Measurements from ENCODE around the gene NOTCH3.
A peak's percentile ranks its signal among the peaks of the same experiment; 100 is the strongest.

NOTCH3 gene

GRCh38 chr19:15195371-15196334, 5.1 kb downstream of the NOTCH3 start:
- DNase-seq = no peak

GRCh38 chr19:15194938-15195337, 5.9 kb downstream of the NOTCH3 start:
- no peak for DNase-seq

GRCh38 chr19:15191982-15192381, 8.8 kb downstream of the NOTCH3 start:
- DNase-seq = no peak

DNA sequence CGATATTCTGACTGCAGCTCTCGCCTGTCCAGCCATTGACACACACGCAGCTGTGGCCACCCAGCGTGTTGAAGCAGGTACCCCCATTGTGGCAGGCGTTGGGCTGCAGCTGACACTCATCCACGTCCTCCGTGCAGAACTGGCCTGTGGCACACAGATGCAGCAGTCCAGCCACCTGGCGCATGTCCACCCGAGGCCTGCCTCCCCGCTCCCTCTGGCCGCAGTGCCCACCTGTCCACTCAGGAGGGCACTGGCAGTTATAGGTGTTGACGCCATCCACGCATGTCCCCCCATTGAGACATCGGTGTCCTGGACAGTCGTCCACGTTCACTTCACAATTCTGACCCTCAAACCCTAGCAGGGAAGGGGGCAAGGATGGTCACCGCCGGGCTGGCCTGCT, 9.3 kb downstream of the NOTCH3 start:
- DNase-seq = no peak

DNA sequence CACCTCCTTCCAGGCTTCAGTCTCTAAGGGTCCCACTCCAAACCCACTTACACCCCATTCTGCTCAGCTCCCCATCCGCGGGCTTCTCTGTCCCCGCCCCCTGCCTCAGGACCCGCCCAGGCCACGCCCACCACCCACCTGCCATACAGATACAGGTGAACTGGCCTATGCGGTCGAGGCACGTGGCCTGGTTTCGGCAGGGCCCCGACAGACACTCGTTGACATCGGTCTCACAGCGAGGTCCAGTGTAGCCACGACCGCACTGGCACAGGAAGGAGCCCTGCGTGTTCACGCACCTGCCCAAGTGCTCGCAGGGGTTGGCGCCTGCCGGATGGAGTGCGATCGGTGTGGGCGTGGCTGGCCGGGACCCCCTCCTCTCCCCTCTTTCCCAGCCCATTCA, 11.9 kb downstream of the NOTCH3 start:
- DNase-seq = no peak

DNA sequence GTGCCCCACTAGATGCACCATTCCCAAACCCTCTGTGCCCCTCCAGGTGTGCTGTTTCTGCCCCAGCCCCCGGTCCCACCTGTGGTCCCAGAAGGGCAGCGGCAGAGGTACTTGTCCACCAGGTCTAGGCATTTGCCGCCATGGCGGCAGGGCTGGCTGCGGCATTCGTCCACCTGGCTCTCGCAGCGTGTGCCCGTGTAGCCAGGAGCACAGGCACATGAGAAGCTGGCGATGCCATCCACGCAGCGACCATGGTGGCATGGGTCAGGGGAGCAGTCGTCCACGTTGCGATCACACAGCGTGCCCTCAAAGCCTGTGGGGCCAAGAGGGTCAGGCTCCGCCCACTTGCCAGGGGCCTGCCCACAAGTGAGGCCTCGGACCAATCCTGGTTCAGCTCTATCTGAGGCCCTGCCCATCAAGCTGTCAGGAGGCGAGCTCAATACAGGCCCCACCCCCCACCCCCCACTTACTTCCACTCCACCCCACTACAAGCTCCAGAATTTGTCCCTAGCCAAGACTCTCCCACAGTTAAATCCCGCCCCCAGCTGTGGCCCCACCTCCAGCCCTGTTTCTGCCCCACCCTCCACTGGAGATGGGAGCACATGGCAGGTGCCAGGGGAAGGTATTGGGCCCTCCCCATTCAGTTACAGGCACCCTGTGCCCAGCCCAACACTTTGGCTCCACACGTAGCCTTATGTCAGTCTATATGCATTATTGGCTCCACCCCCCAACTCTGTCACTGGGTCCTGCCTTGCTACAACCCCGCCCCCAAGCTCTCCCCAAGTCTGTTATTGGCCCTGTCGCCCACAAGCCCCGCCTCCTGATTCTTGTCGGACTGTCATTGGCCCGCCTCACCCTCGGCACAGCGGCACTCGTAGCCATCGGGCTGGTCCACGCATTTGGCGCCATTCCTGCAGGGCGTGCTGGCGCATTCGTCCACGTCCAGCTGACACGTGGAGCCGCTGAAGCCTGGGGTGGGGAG, 13.5 kb downstream of the NOTCH3 start:
- DNase-seq = peak; percentile 12

DNA sequence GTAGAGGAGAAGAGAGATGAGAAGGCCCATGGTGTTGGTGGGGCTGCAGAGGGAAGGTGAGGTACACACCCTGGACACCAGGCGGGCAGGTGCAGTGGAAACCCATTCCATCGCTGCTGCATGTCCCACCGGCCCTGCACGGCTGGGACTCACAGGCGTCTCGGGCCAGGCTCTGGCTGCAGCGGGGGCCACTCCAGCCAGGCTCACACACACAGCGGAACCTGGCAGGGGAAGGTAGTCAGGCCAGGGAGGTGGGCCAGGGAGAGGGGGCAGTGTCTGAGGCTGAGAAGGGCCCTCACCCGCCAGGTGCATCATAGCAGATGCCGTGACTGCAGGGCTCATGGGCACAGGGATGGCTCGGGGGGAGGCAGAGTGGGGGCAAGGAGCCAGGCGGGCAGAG, 15.6 kb downstream of the NOTCH3 start:
- DNase-seq = no peak

DNA sequence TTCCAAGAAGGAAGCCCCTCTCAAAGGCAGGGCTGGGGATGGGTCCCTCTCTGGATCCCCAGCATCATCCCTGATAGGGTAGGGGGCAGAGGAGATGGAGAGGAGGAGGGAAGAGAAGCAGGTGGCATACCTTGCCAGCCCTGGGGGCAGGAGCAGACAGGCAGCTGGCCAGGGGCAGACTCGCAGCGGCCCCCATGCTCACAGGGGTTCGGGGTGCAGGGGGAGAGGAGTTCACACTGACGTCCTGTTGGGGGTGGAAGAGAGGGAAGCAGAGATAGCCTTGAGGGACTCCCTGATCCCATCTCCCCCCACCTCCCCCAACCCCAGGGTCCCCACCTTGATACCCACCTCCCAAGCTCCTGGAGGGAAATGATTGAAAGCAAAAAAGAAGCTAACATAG, 16.0 kb downstream of the NOTCH3 start:
- no peak for DNase-seq

DNA sequence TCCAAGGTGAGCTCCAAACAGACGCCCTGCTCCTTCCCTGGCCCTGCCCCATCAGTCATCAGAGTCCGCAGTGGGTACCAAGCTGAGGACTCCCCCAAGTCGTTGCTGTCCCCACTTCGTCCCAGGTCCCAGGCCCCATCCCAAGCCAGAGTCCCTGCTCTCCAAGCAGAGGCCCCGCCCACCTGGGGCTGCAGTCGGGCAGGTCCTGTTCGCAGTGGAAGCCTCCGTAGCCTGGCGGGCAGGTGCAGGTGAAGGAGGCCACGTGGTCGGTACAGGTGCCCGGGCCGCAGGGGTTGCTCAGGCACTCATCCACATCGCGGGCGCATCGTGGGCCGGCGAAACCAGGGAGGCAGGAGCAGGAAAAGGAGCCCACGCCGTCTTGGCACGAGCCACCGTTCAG, 19.4 kb downstream of the NOTCH3 start:
- DNase-seq = no peak

DNA sequence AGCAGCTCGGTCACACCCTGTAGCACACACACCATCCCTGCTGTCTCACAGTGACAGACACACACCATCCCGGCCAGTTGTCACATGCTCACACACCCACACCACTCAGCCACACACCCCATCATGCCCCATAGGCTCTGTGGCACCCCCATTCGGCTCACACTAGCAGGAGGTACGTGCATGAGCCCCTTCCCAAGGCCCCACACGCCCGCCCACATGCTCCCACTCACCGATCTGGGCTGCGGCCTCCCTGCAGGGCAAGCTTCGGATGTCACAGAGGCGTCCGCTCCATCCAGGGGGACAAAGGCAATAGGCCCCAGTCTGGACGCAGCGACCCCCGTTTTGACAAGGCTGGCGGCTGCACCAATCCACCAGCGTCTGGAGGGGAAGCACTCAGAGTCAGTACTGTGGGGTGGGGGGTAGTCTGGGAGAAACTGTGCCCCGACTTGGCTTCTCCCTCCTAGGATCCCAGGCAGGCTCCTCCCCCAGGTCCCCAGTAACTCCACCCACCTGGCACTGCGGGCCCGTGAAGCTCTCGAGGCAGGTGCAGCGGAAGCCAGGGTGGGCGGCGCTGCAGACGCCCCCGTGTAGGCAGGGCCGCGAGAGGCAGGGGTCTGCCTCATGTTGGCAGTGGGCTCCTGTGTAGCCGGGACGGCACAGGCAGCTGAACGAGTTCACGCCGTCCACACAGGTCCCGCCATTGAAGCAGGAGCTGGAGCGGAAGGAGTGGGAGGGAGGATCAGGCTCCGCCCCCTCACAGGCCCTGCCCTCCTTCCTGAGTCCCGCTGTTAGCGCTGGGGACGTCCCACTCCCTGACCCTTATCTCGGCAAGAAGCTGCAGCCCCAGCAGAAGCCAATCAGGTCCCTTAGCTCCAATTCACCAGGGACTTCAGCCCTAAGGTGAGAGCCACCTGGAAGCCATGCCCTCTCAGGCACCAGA, 20.1 kb downstream of the NOTCH3 start:
- DNase-seq = peak; percentile 49

- DNase-seq = no peak
These were observed 22.0 kb downstream of the NOTCH3 start for GRCh38 chr19:15178629-15179308.

DNA sequence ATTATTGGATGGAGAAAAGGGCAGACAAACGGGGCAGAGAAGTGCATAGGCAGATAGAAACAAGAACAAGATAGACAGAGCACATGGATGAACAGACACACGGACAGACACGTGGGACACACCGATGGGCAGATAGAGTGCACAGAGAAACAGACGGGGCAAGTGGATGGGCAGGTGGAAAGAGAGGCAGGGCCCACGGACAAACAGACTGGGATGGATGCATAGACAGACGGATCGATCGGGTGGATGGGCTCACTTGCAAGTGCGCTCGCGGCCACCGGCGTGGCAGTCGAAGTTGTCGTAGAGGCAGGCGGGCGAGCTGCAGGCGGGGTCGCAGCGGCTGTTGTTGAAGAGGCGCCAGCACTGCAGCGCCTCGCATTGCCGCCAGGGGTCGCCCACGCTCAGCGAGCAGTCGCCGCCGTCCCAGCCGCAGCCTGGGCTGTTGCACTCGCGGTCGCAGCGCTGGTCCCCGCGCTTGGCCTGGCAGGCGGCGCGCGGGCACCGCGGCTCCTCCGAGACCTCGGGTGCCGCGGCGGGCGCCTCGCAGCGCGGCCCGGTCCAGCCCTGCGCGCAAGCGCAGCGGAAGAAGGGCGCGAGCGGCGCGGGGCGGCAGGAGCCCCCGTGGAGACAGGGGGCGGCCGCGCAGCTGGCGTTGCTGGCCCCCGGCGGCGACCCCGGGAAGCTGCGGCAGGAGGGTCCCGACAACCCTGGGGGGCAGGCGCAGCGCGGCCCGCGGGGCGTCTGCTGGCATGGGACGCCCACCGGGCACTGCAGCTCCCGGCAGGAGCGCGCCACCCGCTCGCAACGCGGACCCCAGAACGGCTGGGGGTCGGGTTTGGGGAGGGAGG, 23.3 kb downstream of the NOTCH3 start:
- peak; percentile 72 for DNase-seq

DNA sequence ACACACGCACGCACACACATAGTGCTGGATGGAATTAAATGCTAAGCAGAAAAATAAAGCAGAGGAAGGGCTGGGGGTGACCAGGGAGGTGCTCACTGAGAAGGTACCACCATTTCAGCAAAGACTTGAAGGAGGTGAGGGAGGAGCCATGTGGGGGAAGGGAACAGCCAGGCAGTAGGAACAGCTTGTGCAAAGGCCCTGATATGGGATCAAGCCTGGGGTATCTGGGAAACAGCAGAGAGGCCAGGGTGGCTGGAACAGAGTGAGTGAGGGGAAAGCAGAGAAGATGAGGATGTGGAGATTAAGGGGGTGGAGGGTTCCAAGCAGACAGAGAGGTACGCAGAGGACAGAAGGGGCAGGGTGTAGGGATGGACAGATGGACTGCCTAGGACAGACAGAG, 25.2 kb downstream of the NOTCH3 start:
- DNase-seq = no peak

DNA sequence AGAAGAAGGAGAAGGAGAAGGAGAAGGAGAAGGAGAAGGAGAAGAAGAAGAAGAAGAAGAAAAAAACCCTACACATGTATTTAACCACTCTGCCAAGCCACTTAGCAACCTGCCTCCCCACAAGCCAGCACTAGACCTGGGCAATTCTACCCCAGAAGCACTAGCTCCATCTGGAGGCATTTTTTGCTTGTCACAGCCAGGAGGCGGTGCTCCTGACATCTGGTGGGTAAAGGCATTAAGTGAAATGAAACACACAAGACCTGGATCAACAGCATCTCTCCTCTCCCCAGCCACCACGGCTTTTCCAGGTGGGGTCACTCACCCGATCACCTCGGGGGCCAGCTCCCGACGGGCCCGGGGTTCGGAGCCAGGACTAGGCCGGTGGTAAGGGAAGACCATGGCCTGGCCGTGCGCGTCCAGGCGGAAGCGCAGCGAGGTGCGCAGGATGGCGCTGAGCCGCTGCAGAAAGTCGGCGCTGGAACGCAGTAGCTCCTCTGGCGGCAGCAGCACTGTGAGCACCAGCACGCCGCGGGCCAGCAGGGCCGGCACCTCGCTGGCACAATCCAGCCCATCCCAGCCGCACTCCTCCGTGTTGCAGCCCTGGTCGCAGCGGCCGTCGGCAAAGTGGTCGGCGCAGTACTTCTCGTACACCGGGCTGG, 26.9 kb downstream of the NOTCH3 start:
- DNase-seq = peak; percentile 60

GRCh38 chr19:15170345-15170744, 30.4 kb downstream of the NOTCH3 start:
- DNase-seq = no peak

DNA sequence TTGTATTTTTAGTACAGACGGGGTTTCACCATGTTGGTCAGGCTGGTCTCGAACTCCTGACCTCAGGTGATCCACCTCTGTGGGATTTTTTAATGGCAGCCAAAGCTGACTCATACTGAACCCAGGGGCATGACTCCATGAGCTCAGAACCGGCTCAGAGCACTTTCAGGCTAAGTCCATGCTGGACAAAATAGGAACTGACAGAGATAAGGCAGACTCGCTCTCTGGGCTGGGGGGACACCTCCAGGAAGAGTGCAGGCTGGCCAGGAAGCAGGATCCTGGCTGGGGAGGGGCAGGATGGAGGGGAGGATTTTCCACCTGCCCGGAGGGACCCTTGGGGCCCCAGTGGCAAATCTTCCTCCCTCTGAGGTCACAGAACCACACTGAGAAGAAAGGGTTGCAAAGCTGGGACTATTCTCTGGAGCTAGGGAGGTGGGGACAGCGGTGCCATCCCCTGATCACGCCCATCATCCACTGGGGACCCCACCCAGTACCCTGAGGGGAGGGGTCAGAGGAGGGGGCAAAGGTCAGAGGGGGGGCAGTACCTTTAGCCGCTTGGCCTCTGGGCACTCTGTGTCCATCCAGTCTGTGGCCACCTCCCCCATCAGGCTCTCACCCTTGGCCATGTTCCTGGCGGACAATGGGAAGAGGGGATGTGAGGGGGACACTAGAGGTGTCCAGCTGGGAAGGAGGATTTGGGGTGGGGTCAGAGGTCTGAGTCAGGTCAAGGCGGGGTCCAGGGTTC, 31.1 kb downstream of the NOTCH3 start:
- no peak for DNase-seq

GRCh38 chr19:15166700-15167099, 34.1 kb downstream of the NOTCH3 start:
- no peak for DNase-seq

DNA sequence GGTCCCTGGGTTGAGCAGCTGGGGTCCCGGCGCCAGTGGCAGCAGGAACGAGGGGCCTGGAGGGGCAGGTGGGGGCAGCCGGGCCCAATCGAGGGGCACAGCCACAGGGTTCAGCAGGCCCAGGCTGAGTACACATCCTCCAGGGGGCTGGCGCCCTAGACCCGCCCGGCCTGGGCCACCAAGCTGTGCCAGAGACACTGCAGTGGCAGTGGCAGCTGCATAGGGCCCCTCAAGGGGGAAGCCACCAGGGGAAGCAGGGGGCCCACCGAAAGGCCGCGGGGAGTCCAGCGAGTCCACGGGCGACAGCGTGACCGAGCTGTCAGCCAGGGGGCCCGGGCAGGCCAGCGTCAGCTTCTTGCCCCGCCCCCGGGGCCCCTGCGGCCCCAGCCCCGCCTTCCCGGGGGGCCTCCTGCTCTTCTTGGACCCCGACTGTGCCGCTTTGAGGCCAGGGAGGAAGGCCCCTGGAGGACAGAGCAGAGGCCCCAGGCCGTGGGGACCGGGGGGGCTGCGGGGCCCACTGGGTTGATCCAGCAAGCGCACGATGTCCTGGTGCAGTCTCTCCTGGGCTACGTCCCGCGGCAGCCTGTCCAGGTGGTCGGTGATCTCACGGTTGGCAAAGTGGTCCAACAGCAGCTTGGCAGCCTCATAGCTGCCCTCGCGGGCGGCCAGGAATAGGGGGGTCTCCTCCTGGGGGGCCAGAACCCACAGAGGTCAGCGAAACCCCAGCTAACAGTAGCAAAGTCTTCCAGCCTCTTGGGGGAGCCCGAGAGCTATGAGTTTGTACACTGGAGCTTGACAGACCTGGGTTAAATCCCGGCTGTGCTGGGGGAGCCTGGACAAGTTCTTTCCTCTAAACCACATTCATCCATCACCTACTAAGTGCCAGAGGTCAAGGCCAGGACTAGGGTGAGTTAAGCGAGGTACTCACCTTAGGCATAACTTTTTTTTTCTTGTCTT, 39.5 kb downstream of the NOTCH3 start:
- DNase-seq = peak; percentile 11
